Smooth muscle cell (in vitro differentiated cells): ENCODE measurements around the gene MIA. TPM values are rescaled to one million over a fixed set of nuclear protein-coding genes. Genes with fewer than 3 reads are reported as not detected.
"Not testable (repeated sequence)": the region's sequence is repeated elsewhere in the genome, so short reads cannot be mapped to it uniquely, and the experiment has no call there.

Experiments
- DNase-seq: peaks from one replicate; lab custom pipeline; 2025; ENCODE audit not compliant: unreplicated experiment; lab: John Stamatoyannopoulos, UW
- H2AFZ ChIP-seq: fragments of 200-600 bp; sonication (generic); 2 replicates; pipeline ENCODE4 v1.6.0; 2016; ENCODE audit warnings: antibody characterized with exemption, low read depth, mild to moderate bottlenecking
- H3F3A ChIP-seq: fragments of 200-600 bp; sonication (generic); 2 replicates; pipeline ENCODE4 v1.6.0; 2017; ENCODE audit warnings: antibody characterized with exemption, low read depth
- H3K27ac ChIP-seq: fragments of 200-600 bp; sonication (generic); 2 replicates; pipeline ENCODE4 v1.5.1; 2016; ENCODE audit warnings: low read depth, mild to moderate bottlenecking
- H3K27me3 ChIP-seq: fragments of 200-600 bp; sonication (generic); 2 replicates; pipeline ENCODE4 v1.6.1; 2016; ENCODE audit warnings: low read depth, mild to moderate bottlenecking
- H3K36me3 ChIP-seq: fragments of 200-600 bp; sonication (generic); 2 replicates; pipeline ENCODE4 v1.5.1; 2016; ENCODE audit warnings: low read depth
- H3K4me1 ChIP-seq: fragments of 200-600 bp; sonication (generic); 2 replicates; pipeline ENCODE4 v1.5.1; 2016; ENCODE audit warnings: low read depth
- H3K4me2 ChIP-seq: fragments of 200-600 bp; sonication (generic); 2 replicates; pipeline ENCODE4 v1.6.0; 2016; ENCODE audit warnings: mild to moderate bottlenecking
- H3K4me3 ChIP-seq: fragments of 200-600 bp; sonication (generic); 2 replicates; pipeline ENCODE4 v1.5.1; 2016; ENCODE audit warnings: mild to moderate bottlenecking
- H3K79me2 ChIP-seq: fragments of 200-600 bp; sonication (generic); 2 replicates; pipeline ENCODE4 v1.6.0; 2016; ENCODE audit warnings: low read depth, mild to moderate bottlenecking
- H3K9ac ChIP-seq: fragments of 200-600 bp; sonication (generic); 2 replicates; pipeline ENCODE4 v1.6.0; 2016; ENCODE audit warnings: low read depth
- H3K9me3 ChIP-seq: fragments of 200-600 bp; sonication (generic); replicated peaks from 2 replicates; pipeline ENCODE4 v1.5.1; 2016; ENCODE audit warnings: low read depth
- H4K20me1 ChIP-seq: fragments of 200-600 bp; sonication (generic); 2 replicates; pipeline ENCODE4 v1.6.0; 2016; ENCODE audit warnings: low read depth
- WGBS: methylation state at CpG from one replicate; pipeline ENCODE4 v1.1.7; 2016; ENCODE audit warnings: low lambda C conversion rate; 5-methylcytosine and 5-hydroxymethylcytosine counted together
- polyA plus RNA-seq: library from polyadenylated mRNA; unstranded; fragments of >200 nt; fragmentation: Nextera tagmentation; extraction: Ambion mirVana; gene quantifications from 2 replicates; pipeline ENCODE4 v1.2.1, GENCODE V29; 2016
- total RNA-seq: library from RNA; depleted of rRNA; stranded (reverse); fragments of >200 nt; gene quantifications from 2 replicates; pipeline ENCODE4 v1.2.3, GENCODE V29; 2014
- TF ChIP-seq, protein P1 (sequence below): fragments of 200-600 bp; sonication (generic); IDR thresholded peaks from 2 replicates; pipeline ENCODE4 v1.5.1; 2017; ENCODE audit warnings: borderline replicate concordance, mild to moderate bottlenecking, antibody characterized with exemption; ENCODE audit not compliant: insufficient read depth, poor library complexity, severe bottlenecking

Gene MIA
- total and polyA plus RNA-seq, 2 experiments from 2014 or later = 2.4 to 3.8 TPM

- H3K27me3 ChIP-seq = no peaks in the 10 kb centered on the region
- no peaks in the 10 kb centered on the region for H4K20me1 ChIP-seq
- no peak overlapping the region for H3K4me3 ChIP-seq
- H3K9me3 ChIP-seq = no peaks in the 10 kb centered on the region
- no peaks in the 10 kb centered on the region for H3K79me2 ChIP-seq
- peaks cover 5% of the 10 kb centered on the region for H3K36me3 ChIP-seq
- no peak overlapping the region for H3K4me2 ChIP-seq
- H3K9ac ChIP-seq = no peak overlapping the region
- WGBS = 81% methylated on average over 5 of the region's 5 CpGs
- no peak for DNase-seq
- H3K27ac ChIP-seq = no peak overlapping the region
- TF ChIP-seq, protein P1, sequence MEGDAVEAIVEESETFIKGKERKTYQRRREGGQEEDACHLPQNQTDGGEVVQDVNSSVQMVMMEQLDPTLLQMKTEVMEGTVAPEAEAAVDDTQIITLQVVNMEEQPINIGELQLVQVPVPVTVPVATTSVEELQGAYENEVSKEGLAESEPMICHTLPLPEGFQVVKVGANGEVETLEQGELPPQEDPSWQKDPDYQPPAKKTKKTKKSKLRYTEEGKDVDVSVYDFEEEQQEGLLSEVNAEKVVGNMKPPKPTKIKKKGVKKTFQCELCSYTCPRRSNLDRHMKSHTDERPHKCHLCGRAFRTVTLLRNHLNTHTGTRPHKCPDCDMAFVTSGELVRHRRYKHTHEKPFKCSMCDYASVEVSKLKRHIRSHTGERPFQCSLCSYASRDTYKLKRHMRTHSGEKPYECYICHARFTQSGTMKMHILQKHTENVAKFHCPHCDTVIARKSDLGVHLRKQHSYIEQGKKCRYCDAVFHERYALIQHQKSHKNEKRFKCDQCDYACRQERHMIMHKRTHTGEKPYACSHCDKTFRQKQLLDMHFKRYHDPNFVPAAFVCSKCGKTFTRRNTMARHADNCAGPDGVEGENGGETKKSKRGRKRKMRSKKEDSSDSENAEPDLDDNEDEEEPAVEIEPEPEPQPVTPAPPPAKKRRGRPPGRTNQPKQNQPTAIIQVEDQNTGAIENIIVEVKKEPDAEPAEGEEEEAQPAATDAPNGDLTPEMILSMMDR = no peak
- peaks cover 6% of the 10 kb centered on the region for H3F3A ChIP-seq
- H3K4me1 ChIP-seq = no peaks in the 10 kb centered on the region
- no peak overlapping the region for H2AFZ ChIP-seq
Measured at GRCh38 chr19:40768869-40769268, 6.5 kb upstream of the MIA start.

DNA sequence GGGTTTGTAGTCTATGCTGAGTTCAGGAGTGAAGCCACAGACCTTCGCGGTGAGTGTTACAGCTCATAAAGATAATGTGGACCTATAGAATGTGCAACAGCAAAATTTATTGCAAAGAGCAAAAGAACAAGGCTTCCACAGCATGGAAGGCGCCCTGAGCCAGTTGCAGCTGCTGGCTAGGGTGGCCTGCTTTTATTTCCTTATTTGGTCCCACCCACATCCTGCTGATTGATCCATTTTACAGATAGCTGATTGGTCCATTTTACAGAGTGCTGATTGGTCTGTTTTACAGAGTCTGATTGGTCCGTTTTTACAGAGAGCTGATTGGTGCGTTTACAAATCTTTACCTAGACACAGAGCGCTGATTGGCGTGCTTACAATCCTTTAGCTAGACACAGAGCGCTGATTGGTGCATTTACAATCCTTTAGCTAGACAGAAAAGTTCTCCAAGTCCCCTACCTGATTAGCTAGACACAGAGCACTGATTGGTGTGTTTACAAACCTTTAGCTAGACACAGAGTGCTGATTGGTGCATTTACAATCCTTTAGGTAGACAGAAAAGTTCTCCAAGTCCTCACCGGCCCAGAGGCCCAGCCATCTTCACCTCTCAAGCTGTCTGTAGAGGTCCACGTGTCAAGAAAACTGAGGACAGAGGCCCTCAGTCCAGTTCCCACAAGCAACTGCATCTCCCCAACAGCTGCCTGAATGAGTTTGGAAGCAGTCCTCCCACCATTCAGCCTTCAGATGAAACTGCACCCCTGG lies 4.0 kb upstream of the MIA start:
- 77% methylated on average over 10 of the region's 10 CpGs for WGBS
- not testable (repeated sequence) for H3K36me3 ChIP-seq

DNA sequence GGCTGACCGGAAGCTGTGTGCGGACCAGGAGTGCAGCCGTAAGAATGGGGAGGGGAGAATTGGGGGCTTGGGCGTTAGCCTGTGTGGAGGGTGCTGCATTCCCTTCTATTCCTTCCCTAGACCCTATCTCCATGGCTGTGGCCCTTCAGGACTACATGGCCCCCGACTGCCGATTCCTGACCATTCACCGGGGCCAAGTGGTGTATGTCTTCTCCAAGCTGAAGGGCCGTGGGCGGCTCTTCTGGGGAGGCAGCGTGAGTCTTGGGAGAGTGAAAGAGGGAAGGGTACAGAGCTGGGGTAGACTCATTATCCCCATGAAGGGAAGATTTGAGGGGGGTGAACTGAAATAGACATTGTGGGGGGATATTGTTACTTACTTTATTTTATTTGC lies 306 bp downstream of the MIA start:
- H3K27ac ChIP-seq = no peak overlapping the region

More for the DNA sequence above, 4.0 kb upstream of the MIA start:
- not testable (repeated sequence) for H4K20me1 ChIP-seq, H3K27me3 ChIP-seq, H3K79me2 ChIP-seq, H3K4me1 ChIP-seq, H3K9me3 ChIP-seq, H3K4me2 ChIP-seq, H2AFZ ChIP-seq, H3K9ac ChIP-seq, H3K4me3 ChIP-seq, H3F3A ChIP-seq, H3K27ac ChIP-seq, DNase-seq

GRCh38 chr19:40776364-40776763 lies 1.0 kb downstream of the MIA start:
- no peak overlapping the region for H2AFZ ChIP-seq
- H3K4me2 ChIP-seq = no peak overlapping the region
- no peaks in the 10 kb centered on the region for H3K79me2 ChIP-seq
- WGBS = 84% methylated on average over 7 of the region's 7 CpGs
- H3K4me3 ChIP-seq = no peak overlapping the region
- H4K20me1 ChIP-seq = no peaks in the 10 kb centered on the region
- no peak overlapping the region for H3K27ac ChIP-seq
- DNase-seq = no peak
- peaks cover 7% of the 10 kb centered on the region for H3F3A ChIP-seq
- H3K4me1 ChIP-seq = peaks cover 4% of the 10 kb centered on the region
- no peaks in the 10 kb centered on the region for H3K36me3 ChIP-seq
- H3K27me3 ChIP-seq = no peaks in the 10 kb centered on the region
- H3K9me3 ChIP-seq = no peaks in the 10 kb centered on the region
- no peak overlapping the region for H3K9ac ChIP-seq
- TF ChIP-seq, protein P1 = no peak

More for the DNA sequence above, 306 bp downstream of the MIA start:
- no peak for DNase-seq
- Histone ChIP-seq H3K27me3 (no peaks in the 10 kb centered on the region), H3K36me3 (no peaks in the 10 kb centered on the region), H3K79me2 (no peaks in the 10 kb centered on the region), H3K9me3 (no peaks in the 10 kb centered on the region), H3K4me1 (peaks cover 4% of the 10 kb centered on the region), H3K9ac (no peak overlapping the region), H3F3A (peaks cover 7% of the 10 kb centered on the region), H4K20me1 (no peaks in the 10 kb centered on the region), H2AFZ (no peak overlapping the region), H3K4me3 (no peak overlapping the region), H3K4me2 (no peak overlapping the region)
- TF ChIP-seq, protein P1 = no peak
- 85% methylated on average over 10 of the region's 10 CpGs for WGBS
